ENCODE results near the gene SPTBN4.
"Not testable (repeated sequence)": the region's sequence is repeated elsewhere in the genome, so short reads cannot be mapped to it uniquely, and the experiment has no call there.

DNA sequence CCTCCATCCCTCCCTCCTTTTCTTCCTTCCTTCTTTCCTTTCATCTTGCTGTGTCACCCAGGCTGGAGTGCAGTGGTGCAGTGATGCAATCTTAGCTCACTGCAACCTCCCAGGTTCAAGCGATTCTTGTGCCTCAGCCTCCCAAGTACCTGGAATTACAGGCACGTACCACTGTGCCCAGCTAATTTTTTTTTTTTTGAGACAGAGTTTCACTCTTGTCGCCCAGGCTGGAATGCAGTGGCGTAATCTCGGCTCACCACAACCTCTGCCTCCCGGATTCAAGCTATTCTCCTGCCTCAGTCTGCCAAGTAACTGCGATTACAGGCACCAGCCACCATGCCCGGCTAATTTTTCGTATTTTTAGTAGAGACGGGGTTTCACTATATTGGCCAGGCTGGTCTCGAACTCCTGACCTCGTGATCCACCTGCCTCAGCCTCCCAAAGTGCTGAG lies 3.2 kb upstream of the SPTBN4 start:
- not testable (repeated sequence) for TF ChIP-seq RAD21 (conservative IDR thresholded peaks at IDR 0.05); EP300 (conservative IDR thresholded peaks at IDR 0.05; ENCODE audit: poor library complexity, severe bottlenecking); POLR2AphosphoS5 (IDR thresholded peaks at IDR 0.05); TAF1 (IDR thresholded peaks at IDR 0.05; ENCODE audit: low read depth); EZH2 (IDR thresholded peaks at IDR 0.05; ENCODE audit: borderline replicate concordance, insufficient read depth, low read length, poor library complexity, severe bottlenecking)
- TF ChIP-seq, protein P1, sequence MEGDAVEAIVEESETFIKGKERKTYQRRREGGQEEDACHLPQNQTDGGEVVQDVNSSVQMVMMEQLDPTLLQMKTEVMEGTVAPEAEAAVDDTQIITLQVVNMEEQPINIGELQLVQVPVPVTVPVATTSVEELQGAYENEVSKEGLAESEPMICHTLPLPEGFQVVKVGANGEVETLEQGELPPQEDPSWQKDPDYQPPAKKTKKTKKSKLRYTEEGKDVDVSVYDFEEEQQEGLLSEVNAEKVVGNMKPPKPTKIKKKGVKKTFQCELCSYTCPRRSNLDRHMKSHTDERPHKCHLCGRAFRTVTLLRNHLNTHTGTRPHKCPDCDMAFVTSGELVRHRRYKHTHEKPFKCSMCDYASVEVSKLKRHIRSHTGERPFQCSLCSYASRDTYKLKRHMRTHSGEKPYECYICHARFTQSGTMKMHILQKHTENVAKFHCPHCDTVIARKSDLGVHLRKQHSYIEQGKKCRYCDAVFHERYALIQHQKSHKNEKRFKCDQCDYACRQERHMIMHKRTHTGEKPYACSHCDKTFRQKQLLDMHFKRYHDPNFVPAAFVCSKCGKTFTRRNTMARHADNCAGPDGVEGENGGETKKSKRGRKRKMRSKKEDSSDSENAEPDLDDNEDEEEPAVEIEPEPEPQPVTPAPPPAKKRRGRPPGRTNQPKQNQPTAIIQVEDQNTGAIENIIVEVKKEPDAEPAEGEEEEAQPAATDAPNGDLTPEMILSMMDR (IDR thresholded peaks at IDR 0.05; ENCODE audit: poor library complexity, severe bottlenecking): not testable (repeated sequence)
- TF ChIP-seq, protein P2, sequence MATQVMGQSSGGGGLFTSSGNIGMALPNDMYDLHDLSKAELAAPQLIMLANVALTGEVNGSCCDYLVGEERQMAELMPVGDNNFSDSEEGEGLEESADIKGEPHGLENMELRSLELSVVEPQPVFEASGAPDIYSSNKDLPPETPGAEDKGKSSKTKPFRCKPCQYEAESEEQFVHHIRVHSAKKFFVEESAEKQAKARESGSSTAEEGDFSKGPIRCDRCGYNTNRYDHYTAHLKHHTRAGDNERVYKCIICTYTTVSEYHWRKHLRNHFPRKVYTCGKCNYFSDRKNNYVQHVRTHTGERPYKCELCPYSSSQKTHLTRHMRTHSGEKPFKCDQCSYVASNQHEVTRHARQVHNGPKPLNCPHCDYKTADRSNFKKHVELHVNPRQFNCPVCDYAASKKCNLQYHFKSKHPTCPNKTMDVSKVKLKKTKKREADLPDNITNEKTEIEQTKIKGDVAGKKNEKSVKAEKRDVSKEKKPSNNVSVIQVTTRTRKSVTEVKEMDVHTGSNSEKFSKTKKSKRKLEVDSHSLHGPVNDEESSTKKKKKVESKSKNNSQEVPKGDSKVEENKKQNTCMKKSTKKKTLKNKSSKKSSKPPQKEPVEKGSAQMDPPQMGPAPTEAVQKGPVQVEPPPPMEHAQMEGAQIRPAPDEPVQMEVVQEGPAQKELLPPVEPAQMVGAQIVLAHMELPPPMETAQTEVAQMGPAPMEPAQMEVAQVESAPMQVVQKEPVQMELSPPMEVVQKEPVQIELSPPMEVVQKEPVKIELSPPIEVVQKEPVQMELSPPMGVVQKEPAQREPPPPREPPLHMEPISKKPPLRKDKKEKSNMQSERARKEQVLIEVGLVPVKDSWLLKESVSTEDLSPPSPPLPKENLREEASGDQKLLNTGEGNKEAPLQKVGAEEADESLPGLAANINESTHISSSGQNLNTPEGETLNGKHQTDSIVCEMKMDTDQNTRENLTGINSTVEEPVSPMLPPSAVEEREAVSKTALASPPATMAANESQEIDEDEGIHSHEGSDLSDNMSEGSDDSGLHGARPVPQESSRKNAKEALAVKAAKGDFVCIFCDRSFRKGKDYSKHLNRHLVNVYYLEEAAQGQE (IDR thresholded peaks at IDR 0.05; ENCODE audit: borderline replicate concordance): not testable (repeated sequence)

Measured in neural cell (in vitro differentiated cells).